ENCODE measurements around the gene FSTL5.
A peak's percentile ranks its signal among the peaks of the same experiment; 100 is the strongest.

The FSTL5 gene

DNA sequence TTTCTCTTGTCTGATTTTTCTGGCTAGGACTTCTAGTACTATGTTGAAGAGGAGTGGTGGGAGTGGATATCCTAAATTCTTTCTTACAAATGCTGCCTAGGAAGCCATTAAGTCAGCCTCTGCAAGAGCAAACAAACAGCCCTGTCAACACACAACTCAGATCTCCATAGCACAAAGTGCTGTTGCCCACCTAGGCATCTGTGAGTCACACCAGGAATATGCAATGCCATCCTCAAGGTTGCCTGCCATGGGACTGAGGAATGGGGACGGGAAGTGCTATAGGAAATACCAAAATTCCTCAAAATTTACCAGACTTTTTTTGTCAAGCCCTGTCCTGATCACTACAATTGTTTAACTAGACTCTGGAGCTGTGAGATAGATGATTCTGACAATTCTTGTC is 466.9 kb downstream of the FSTL5 start:
- DNase-seq (ENCODE audit: low read depth in 1 of 2, low spot score in 1 of 2): no peak
- no peak for TF ChIP-seq JUND (IDR thresholded peaks at IDR 0.05; ENCODE audit: low read depth)
- in situ Hi-C loops (cut with HindIII; ENCODE audit: low pct_unique_long_range_greater_than_20kb, low sequenced_read_pairs): no loop called here

DNA sequence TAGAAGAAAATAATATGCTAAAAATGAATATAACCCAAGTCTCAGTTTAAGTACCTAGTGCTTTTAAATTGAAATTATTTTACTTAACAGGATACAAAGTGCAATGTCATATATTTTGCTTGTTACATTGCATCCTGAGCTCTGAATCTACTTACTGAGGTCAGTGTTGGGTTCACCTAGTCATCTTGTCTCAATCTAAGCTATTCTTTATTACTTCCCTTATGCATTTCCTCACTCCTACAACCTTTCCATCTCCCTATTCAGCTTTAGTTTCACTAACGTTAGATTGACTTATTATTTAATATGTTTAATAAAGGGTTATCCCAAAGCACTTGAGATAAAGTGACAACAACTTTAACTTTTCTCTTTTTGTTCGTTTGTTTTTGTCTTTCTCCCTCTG is 483.7 kb downstream of the FSTL5 start:
- DNase-seq (ENCODE audit: low read depth in 1 of 2, low spot score in 1 of 2): no peak
- no peak for TF ChIP-seq JUND (IDR thresholded peaks at IDR 0.05; ENCODE audit: low read depth)
- in situ Hi-C loops (cut with HindIII; ENCODE audit: low pct_unique_long_range_greater_than_20kb, low sequenced_read_pairs): no loop called here

DNA sequence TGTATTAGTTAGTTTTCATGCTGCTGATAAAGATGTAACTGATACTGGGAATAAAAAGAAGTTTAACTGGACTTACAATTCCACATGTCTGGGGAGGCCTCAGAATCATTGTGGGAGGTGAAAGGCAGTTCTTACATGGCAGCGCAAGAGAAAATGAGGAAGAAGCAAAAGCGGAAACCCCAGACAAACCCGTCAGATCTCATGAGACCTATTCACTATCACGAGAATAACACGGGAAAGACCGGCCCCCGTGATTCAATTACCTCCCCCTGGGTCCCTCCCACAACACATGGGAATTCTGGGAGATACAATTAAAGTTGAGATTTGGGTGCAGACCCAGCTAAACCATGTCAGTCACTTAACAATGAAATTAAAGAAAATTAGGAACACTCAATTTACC is 499.1 kb downstream of the FSTL5 start:
- in situ Hi-C loops (cut with HindIII; ENCODE audit: low pct_unique_long_range_greater_than_20kb, low sequenced_read_pairs): no loop called here
- TF ChIP-seq JUND (IDR thresholded peaks at IDR 0.05; ENCODE audit: low read depth): no peak

DNA sequence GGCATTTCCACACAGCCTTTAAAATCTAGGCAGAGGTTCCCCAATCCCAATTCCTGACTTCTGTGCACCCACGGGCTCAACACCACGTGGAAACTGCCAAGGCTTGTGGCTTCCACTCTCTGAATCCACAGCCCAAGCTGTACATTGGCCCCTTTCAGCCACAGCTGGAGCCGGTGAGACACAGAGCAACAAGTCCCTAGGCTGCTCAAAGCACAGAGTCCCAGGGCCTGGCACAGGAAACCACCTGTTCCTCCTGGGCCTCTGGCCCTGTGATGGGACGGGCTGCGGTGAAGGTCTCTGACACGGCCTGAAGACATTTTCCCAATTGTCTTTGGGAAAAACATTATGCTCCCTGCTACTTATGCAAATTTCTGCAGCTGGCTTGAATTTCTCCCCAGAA is 500.0 kb downstream of the FSTL5 start:
- no peak for DNase-seq (ENCODE audit: low read depth in 1 of 2, low spot score in 1 of 2)
- in situ Hi-C loops (cut with HindIII; ENCODE audit: low pct_unique_long_range_greater_than_20kb, low sequenced_read_pairs): no loop called here
- no peak for TF ChIP-seq JUND (IDR thresholded peaks at IDR 0.05; ENCODE audit: low read depth)

More for the DNA sequence above, 499.1 kb downstream of the FSTL5 start:
- DNase-seq (ENCODE audit: low read depth in 1 of 2, low spot score in 1 of 2): no peak

DNA sequence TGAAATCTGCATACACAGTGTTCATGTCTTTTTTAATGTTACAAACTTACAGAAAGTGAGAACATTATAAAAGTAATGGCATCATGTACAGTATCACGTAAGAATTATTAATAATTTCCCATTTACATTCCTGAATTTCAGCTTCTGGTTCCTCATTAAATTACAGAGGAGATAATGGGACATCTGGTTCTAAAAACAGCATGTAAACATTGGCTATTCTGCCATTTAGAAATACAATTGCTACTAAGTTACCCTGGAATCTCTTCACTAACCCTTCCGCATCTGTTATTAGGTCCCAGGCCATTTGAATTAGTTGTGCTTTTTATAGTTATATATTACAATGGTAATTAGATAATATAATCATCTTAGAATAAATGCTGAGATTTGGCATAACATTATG is 505.1 kb downstream of the FSTL5 start:
- in situ Hi-C loops (cut with HindIII; ENCODE audit: low pct_unique_long_range_greater_than_20kb, low sequenced_read_pairs): no loop called here
- no peak for TF ChIP-seq JUND (IDR thresholded peaks at IDR 0.05; ENCODE audit: low read depth)
- DNase-seq (ENCODE audit: low read depth in 1 of 2, low spot score in 1 of 2): no peak

DNA sequence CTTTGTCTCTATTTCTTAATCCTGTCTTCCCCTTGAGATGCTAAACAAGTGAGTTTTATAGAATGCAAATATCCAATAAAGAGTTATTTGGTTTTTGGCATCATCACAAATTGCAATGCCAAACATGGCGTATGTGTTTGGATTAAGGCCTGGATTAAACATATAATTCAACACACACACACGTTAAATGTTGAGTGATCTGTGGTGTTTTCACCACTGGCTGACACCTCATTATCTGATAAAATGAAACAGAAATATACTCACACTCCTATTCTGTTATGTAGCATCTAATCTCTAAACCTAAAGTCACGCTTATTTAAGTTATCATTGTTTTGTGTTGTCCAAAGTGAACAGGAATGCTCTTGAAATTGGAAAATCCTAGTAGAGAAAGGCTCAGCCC is 506.2 kb downstream of the FSTL5 start:
- DNase-seq (ENCODE audit: low read depth in 1 of 2, low spot score in 1 of 2): no peak
- TF ChIP-seq JUND (IDR thresholded peaks at IDR 0.05; ENCODE audit: low read depth): no peak
- in situ Hi-C loops (cut with HindIII; ENCODE audit: low pct_unique_long_range_greater_than_20kb, low sequenced_read_pairs): no loop called here

DNA sequence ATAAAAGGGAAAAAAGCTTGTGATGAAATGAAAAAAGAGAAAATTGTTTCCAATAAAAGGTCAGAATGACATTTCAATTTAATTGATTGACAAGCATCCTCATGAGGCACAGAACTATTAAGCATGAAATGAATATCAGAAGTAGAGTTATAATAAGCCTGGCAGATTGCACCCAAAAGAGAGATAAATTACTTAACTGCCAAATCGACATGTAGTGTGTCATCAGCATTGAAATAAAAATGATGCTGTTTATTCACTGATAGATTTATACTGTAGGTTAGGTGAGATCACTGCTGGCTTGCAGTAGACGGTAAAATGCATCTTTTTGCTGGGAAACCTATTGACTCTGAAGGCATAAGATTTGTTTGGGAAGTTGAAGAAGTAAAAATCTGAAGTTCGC is 507.2 kb downstream of the FSTL5 start:
- DNase-seq (ENCODE audit: low read depth in 1 of 2, low spot score in 1 of 2): no peak
- no peak for TF ChIP-seq JUND (IDR thresholded peaks at IDR 0.05; ENCODE audit: low read depth)
- in situ Hi-C loops (cut with HindIII; ENCODE audit: low pct_unique_long_range_greater_than_20kb, low sequenced_read_pairs): no loop called here

DNA sequence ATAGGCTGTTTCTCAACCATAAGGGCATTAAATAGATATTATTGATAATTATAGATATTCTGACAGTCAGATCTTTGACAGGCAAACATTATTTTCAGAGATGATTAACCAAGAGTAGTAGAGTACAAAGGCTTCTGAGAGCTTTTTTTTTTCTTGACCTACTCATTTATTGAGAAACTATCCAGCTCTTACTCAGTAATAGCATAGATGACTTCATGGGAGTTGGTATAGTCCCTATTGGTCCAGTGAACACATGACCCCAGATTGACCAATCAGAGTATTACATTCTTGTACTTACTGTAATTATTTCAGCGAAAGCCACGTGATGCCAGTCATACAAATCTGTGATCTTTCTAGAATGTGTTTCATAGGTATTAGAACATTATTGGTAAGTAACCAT is 508.7 kb downstream of the FSTL5 start:
- in situ Hi-C loops (cut with HindIII; ENCODE audit: low pct_unique_long_range_greater_than_20kb, low sequenced_read_pairs): no loop called here
- DNase-seq (ENCODE audit: low read depth in 1 of 2, low spot score in 1 of 2): no peak
- no peak for TF ChIP-seq JUND (IDR thresholded peaks at IDR 0.05; ENCODE audit: low read depth)

DNA sequence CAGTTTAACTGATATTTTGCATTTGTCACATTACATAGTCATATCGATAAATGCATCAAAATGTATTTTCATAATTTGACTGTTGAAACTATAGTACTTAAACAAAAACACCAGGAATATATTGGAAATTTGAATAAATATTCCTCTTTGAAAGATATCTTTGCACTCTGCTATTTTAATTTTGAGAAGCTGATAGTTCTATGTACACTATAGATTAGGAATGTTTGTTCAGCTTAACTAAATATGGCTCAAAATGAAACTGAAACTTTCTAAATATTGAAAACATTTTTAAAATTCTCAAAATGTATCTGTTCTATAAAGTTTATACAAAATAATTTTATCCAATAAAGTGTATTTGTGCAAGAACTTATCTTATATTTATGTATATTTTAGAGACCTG is 510.1 kb downstream of the FSTL5 start:
- no peak for DNase-seq (ENCODE audit: low read depth in 1 of 2, low spot score in 1 of 2)
- TF ChIP-seq JUND (IDR thresholded peaks at IDR 0.05; ENCODE audit: low read depth): no peak
- in situ Hi-C loops (cut with HindIII; ENCODE audit: low pct_unique_long_range_greater_than_20kb, low sequenced_read_pairs): no loop called here

DNA sequence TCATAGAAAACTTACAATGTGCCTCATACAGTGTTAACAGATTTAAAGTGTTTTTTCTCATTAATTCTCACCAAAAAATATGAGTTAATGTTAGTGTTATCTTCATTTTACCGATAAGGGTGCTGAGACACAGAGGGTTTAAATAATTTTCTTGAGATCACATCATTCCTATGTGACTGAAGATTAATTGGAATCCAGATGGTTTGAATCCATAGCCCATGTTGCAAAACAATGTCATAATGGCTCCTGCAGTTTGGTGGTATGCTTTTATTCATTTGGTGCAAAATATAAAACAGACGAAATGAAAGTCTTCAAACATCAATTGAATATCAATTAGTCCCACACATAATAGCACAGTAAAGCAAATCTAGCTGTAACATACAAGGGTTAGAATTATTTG is 512.2 kb downstream of the FSTL5 start:
- in situ Hi-C loops (cut with HindIII; ENCODE audit: low pct_unique_long_range_greater_than_20kb, low sequenced_read_pairs): no loop called here
- no peak for DNase-seq (ENCODE audit: low read depth in 1 of 2, low spot score in 1 of 2)
- no peak for TF ChIP-seq JUND (IDR thresholded peaks at IDR 0.05; ENCODE audit: low read depth)

DNA sequence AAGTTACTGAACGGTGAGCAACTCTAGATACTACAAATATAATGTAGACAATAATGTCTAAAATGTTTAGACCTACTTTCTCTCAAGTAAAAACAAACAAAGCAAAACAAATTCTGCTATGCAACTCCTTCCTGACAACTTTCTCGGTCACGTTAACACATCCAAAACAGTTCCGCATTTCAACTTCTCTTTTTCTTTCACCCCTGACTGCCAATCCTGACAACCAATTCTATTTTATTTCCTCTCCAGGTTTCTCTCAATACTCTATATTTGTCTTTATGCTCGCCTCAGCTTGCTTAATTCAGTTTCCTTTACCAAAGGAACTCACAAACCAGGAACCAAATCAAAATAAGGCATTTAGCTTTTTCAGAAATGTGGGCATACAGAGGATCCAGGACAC is 513.0 kb downstream of the FSTL5 start:
- TF ChIP-seq JUND (IDR thresholded peaks at IDR 0.05; ENCODE audit: low read depth): no peak
- in situ Hi-C loops (cut with HindIII; ENCODE audit: low pct_unique_long_range_greater_than_20kb, low sequenced_read_pairs): no loop called here

DNA sequence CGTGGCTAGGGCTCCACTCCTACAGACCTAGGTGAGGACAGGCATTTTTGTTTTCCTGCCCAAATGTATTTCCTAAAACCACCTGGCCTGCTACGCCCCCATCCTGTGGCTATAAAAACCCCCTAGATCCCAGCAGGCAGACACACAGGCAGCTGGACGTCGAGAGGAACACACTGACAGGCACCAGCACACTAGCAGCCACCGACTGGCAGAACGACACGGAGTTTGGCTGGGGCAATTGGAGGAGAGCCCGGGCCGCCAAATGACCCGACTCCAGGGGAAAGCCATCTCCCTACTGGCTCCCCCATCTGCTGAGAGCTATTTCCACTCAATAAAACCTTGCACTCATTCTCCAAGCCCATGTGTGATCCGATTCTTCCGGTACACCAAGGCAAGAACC is 516.0 kb downstream of the FSTL5 start:
- in situ Hi-C loops (cut with HindIII; ENCODE audit: low pct_unique_long_range_greater_than_20kb, low sequenced_read_pairs): no loop called here
- DNase-seq (ENCODE audit: low read depth in 1 of 2, low spot score in 1 of 2): no peak
- no peak for TF ChIP-seq JUND (IDR thresholded peaks at IDR 0.05; ENCODE audit: low read depth)

More for the DNA sequence above, 513.0 kb downstream of the FSTL5 start:
- no peak for DNase-seq (ENCODE audit: low read depth in 1 of 2, low spot score in 1 of 2)

DNA sequence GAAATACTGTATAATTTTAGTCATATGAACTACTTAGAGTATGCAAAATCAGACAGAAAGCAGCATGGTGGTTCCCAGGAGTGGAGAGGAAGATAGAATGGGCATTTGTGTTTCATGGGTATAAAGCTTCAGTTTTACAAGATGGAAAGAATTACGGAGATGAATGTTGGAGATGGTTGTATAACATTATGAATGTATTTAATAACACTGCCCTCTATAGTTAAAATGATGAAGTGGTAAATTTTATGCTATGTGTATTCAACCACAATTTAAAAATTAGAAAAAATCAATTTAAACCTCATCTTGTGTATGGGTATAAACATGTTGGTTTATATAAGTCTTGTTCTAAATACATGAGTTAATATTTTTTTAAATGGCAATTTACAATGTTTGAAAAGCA is 521.1 kb downstream of the FSTL5 start:
- in situ Hi-C loops (cut with HindIII; ENCODE audit: low pct_unique_long_range_greater_than_20kb, low sequenced_read_pairs): no loop called here
- TF ChIP-seq JUND (IDR thresholded peaks at IDR 0.05; ENCODE audit: low read depth): no peak
- DNase-seq (ENCODE audit: low read depth in 1 of 2, low spot score in 1 of 2): peak in 1 of 2 experiments; percentile 13

DNA sequence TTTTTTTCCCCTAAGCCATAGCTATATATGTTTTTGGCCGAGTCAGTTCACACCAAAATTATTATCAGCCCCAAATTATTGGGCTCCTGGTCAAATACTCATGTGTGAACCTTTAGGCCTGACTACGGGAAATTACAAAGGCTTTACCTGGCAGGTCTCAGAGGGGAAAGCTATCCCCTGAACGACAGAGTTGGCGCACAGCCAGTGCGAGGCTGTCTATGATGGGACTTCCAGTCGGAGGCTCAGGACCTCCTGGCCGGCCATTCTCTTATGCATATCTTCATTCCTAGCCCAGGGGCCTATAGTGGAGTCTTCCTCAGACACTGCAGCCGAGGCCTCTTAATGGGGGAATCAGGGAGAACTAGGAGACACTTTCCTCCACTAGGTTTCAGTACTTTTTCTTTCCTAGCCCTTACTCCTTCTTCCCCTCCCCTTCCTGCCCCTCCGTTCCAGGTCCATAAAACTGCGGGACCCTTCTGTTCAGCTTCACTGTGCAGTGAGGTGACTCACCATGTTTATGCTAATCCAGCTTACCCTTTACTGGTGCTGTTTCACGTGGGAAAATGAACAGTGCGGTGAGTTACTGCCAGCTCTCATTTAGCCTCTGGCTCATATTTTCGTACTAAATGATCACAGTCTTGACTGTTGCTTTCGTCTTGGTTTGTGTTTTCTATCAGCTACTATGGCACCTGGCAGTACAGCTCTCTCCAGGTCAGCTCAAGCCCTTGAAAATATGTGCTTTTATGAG is 533.9 kb downstream of the FSTL5 start:
- TF ChIP-seq JUND (IDR thresholded peaks at IDR 0.05; ENCODE audit: low read depth): no peak
- in situ Hi-C loops (cut with HindIII; ENCODE audit: low pct_unique_long_range_greater_than_20kb, low sequenced_read_pairs): no loop called here
- peak in 1 of 2 experiments; percentile 5 for DNase-seq (ENCODE audit: low read depth in 1 of 2, low spot score in 1 of 2)

Data from T47D (cell line).